ENCODE measurements around the gene SLC39A11.

Gene SLC39A11

DNA sequence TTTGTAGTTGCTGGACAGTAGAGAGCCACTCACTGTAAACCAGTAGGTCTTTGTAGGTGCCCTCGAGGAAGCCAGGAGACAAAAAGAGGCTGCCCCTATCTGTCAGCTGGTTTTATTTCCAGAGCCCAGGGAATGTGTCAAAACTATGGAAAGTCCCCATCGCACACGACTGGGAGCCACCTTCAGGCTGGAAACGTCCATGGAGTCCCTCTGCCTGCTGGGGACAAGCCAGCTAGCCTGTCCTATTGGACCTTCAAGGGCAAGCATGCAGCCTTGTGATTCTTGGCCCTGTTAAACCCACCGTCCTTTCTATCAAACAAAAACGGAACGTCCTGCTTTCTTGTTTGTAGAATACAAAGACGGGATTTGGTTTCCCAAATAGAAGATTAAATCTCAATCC lies 289.8 kb downstream of the SLC39A11 start:
- H3K4me3 ChIP-seq = no peak overlapping the region
- no peak for DNase-seq (ENCODE audit: low spot score)
- H3K27ac ChIP-seq = no peak overlapping the region
- no peak for TF ChIP-seq CTCF (IDR thresholded peaks at IDR 0.05)

GRCh38 chr17:72797142-72797541 lies 295.3 kb downstream of the SLC39A11 start:
- no peak for TF ChIP-seq CTCF (IDR thresholded peaks at IDR 0.05)
- Histone ChIP-seq H3K4me3 (no peak overlapping the region), H3K27ac (no peak overlapping the region)
- no peak for DNase-seq (ENCODE audit: low spot score)

- Histone ChIP-seq H3K27ac (no peak overlapping the region), H3K4me3 (no peak overlapping the region)
- DNase-seq (ENCODE audit: low spot score) = no peak
- TF ChIP-seq CTCF (IDR thresholded peaks at IDR 0.05) = no peak
Observed at GRCh38 chr17:72795941-72796340, 296.5 kb downstream of the SLC39A11 start.

DNA sequence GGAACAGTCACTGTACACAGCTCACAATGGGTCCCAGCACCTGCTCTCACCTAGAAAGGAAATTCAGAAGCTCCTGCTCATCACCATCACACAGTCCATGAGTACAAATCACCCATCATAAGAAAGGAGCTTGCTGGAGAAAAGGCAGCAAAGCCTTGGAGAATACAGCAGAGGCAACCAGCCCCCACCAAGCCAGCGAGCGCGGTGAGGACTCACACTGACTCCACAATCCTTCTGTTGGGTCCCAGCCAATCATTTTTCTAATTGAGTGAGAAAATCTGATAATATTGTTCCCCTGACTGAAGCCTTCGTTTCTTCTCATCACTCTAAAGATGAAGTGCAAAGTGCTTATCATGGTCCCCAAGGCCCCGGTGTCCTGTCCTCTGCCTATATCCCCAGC lies 298.3 kb downstream of the SLC39A11 start:
- no peak overlapping the region for H3K27ac ChIP-seq
- H3K4me3 ChIP-seq = no peak overlapping the region
- no peak for DNase-seq (ENCODE audit: low spot score)
- no peak for TF ChIP-seq CTCF (IDR thresholded peaks at IDR 0.05)

DNA sequence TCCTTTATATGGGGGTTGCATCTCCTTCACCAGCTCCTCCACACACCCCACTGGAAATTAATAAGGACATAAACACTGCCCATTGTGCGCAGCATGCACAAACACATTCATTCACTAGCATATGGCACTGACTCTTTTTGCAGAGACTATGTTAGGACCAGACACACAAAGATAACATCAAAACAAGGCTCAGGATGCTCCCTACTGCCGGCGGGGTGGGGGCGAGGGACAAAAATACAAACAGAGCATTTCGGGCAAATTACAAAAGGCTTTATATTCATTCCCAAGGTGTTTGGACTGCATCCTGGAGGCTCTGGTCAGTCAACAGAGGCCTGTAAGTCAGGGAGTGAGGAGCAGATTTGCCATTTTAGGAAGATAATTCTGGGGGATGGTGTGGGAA lies 299.7 kb downstream of the SLC39A11 start:
- Histone ChIP-seq H3K4me3 (no peak overlapping the region), H3K27ac (no peak overlapping the region)
- TF ChIP-seq CTCF (IDR thresholded peaks at IDR 0.05) = no peak
- no peak for DNase-seq (ENCODE audit: low spot score)

- H3K27ac ChIP-seq = no peak overlapping the region
- no peak for TF ChIP-seq CTCF (IDR thresholded peaks at IDR 0.05)
- DNase-seq (ENCODE audit: low spot score) = no peak
- H3K4me3 ChIP-seq = no peak overlapping the region
Observed at GRCh38 chr17:72790190-72790589, 302.3 kb downstream of the SLC39A11 start.

GRCh38 chr17:72789711-72790110 lies 302.8 kb downstream of the SLC39A11 start:
- no peak for TF ChIP-seq CTCF (IDR thresholded peaks at IDR 0.05)
- H3K27ac ChIP-seq = no peak overlapping the region
- DNase-seq (ENCODE audit: low spot score) = no peak
- H3K4me3 ChIP-seq = no peak overlapping the region

All from coronary artery (tissue), 2 donors.